Epithelial cell of proximal tubule (primary cell): Measurements from ENCODE around the gene MAST4. TPM values are rescaled to one million over a fixed set of nuclear protein-coding genes. Genes with fewer than 3 reads are reported as not detected.
A peak's percentile ranks its signal among the peaks of the same experiment; 100 is the strongest.

Source experiments
- DNase-seq: peaks from one replicate; pipeline ENCODE4 v3.0.0-alpha.2; 2011; ENCODE audit warnings: low read depth
- H3K4me3 ChIP-seq: 2 replicates; pipeline ENCODE4 v1.5.1; 2011; ENCODE audit warnings: low read depth, mild to moderate bottlenecking, low read length
- total RNA-seq: library from RNA; depleted of rRNA; stranded (reverse); fragments of >200 nt; gene quantifications from 2 replicates; pipeline ENCODE4 v1.2.3, GENCODE V29; 2015
- TF ChIP-seq, protein P1 (sequence below): conservative IDR thresholded peaks from 2 replicates; pipeline ENCODE4 v1.5.1; 2012; ENCODE audit warnings: low read depth, mild to moderate bottlenecking, low read length

The MAST4 gene
- total RNA-seq, 1 donor from 2014 or later, result 17.3 TPM

DNA sequence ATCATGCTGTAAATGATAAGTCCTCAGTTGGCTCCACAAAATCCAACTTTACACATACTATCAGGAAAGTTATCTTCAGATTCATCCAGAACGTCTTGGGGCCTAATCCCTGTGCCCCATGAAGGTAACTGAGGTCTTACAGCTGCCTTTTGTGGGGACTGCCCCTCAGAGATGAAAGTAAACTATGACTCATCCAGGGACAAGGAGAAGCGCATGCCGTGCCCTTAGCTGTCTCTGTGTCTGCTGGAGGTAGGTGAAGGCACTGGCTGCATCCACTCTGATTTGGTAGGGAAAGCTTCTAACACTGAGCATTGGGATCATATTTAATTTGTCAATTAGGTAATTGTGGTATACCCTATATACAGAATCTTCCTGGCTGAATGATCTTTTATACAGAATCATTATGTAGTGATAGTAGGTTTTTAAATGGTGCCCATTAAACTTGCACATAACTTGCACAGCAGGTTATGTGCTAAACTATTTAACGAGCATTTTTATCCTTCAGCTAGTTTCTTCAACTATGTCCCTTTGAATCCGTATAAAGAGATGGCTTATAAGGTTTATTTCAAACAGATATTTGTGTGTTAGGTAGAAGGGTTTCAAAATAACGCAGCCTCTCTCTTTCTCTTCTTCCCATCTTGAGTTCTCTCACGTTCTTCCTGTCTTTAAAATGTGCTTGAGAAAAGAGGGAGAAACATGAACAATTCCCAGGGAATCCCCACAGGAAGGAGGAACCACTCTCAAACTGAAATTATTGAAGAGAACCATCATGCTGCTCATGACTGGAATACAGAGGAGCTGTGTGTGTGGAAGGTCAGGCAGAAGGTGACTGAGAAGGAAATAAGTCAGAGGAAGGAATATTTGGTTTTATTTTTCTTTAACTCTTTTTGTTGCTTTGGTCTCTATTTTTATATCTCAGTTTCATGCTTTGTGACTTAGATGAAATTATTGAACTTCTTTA, 349.5 kb downstream of the MAST4 start:
- DNase-seq, result no peak
- no peak overlapping the region for H3K4me3 ChIP-seq
- TF ChIP-seq, protein P1, sequence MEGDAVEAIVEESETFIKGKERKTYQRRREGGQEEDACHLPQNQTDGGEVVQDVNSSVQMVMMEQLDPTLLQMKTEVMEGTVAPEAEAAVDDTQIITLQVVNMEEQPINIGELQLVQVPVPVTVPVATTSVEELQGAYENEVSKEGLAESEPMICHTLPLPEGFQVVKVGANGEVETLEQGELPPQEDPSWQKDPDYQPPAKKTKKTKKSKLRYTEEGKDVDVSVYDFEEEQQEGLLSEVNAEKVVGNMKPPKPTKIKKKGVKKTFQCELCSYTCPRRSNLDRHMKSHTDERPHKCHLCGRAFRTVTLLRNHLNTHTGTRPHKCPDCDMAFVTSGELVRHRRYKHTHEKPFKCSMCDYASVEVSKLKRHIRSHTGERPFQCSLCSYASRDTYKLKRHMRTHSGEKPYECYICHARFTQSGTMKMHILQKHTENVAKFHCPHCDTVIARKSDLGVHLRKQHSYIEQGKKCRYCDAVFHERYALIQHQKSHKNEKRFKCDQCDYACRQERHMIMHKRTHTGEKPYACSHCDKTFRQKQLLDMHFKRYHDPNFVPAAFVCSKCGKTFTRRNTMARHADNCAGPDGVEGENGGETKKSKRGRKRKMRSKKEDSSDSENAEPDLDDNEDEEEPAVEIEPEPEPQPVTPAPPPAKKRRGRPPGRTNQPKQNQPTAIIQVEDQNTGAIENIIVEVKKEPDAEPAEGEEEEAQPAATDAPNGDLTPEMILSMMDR, result no peak

DNA sequence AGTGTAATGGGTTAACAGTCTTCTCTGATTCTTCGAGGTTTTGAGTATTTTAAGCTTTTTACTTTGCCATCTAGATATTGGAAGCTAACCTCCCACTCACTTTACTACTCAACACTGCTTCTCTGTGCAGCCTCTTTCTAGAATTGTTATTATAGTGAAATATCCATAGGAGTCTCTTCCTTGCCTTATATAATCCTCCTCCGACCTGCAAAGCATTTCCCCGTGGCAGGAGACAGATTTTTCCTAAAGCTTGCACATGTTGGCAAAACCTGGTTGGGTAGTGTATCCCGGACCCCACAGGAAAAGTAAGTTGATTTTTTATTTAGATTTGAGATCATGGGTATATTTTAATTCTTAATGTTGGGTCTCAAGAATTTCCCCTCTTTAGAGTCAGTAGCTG, 351.3 kb downstream of the MAST4 start:
- no peak for DNase-seq
- TF ChIP-seq, protein P1, result no peak
- no peak overlapping the region for H3K4me3 ChIP-seq

DNA sequence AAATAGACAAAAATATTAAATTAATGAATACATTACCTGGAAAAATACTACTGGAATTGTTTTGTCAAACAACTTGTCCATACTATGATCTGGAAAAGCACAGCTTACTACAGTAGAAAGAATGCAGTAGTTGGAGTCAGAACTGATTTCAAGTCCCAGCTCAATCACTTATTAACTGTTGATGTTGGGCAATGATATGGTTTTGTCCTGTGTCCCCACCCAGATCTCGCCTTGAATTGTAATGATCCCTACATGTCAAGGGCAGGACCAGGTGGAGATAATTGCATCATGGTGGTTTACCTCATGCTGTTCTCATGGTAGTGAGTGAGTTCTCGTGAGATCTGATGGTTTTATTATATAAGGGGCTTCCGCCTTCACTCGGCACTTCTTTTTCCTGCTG, 352.9 kb downstream of the MAST4 start:
- H3K4me3 ChIP-seq, result no peak overlapping the region
- TF ChIP-seq, protein P1, result no peak
- peak; percentile 30 for DNase-seq

DNA sequence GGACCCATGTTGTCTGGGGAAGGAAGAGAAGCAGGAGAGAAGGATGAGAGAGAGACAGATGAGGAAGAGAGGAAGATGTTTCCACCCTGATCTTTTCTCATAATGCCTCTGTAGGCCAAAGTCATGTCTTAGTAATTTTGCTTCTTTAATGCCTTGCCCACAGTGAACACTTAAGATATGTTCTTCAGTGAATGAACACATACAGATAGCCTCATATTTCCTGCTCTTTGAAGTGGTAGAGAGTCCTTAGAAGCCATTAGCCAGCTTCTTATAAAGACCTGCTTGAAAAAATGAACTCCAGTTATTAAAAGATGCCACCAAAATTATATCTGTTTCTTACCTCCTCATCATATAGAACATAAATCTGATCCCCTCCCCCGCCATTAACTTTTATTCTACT, 356.0 kb downstream of the MAST4 start:
- DNase-seq, result no peak
- no peak overlapping the region for H3K4me3 ChIP-seq
- TF ChIP-seq, protein P1, result no peak

DNA sequence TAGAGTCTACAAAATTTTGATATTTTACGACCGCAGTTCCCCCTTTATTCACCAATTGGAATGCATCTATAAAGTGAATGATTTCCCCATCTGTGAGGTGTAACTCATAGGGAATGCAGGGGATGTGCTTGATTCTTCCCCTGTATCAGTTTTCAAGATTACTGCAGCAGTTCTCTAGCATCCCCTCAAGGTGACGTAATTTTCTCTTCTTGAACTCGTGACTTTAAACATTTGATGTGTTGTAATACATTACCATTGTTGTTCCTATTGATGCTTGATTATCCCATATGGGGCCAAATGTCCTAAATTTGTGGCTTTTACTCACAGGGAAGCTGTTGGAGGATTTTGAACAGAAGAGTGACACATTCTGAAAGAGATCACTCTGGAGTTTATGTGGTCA, 360.2 kb downstream of the MAST4 start:
- TF ChIP-seq, protein P1, result no peak
- H3K4me3 ChIP-seq, result no peak overlapping the region
- DNase-seq, result no peak

DNA sequence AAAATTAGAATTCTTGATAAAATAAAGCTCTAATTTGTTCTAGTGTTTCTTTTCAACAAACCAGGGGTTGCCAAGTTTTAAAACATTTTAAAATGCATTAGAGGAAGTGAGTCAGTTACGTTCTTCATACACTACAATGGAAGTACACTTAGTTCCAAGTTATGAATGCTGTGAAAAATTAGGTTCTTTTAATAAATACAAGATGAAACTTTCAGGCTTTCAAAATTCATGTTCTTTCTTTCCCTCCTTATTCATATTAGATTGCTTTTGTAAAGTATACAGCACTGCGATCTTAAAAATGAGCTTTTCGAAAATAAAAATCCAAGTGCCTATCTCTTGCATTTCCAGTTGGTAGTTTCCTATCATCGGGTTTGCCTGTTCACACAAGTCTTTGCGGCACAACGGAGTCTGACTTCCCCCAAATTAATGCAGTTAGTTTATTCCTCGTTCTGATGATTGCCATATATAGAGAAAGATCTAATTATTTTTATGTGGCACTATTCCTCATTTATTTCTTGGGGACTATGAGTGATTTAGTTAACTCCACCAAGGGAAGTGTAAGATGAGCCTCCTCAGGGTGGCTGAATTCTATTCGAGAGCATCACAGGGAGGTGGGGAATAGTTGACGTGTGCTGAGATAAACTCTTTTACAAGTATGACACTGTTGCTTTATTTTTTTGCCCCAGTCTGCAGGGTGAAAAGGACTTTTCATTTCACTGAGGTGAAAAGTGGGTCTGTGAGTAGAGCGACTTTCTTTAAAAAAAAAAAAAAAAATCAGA, 362.2 kb downstream of the MAST4 start:
- TF ChIP-seq, protein P1, result no peak
- DNase-seq, result no peak
- H3K4me3 ChIP-seq, result no peak overlapping the region
